Measurements from ENCODE around the gene SNX33. TPM values are rescaled to one million over a fixed set of nuclear protein-coding genes. Genes with fewer than 3 reads are reported as not detected.

SNX33 gene
- total RNA-seq, 1 donor from 2014 or later, result 0.22 TPM

GRCh38 chr15:75606711-75607699 is 40.7 kb upstream of the SNX33 start:
- ChIA-PET POLR2A (no interaction called here), CTCF (no interaction called here)
- no peak for TF ChIP-seq CTCF (IDR thresholded peaks at IDR 0.05)
- no peaks in the 10 kb centered on the region for H3K4me1 Mint-ChIP-seq
- H3K9me3 Mint-ChIP-seq, result no peaks in the 10 kb centered on the region
- peaks cover 62% of the 10 kb centered on the region for H3K36me3 Mint-ChIP-seq (ENCODE audit: low read depth)
- H3K4me3 Mint-ChIP-seq, result no peak overlapping the region
- ATAC-seq (ENCODE audit: low read depth), result no peak
- H3K27ac Mint-ChIP-seq, result no peak overlapping the region
- H3K27me3 Mint-ChIP-seq, result no peaks in the 10 kb centered on the region
- no peak for DNase-seq
- intact Hi-C loops (cut with micrococcal nuclease), result no loop called here

GRCh38 chr15:75616766-75617165 is 30.9 kb upstream of the SNX33 start:
- Mint-ChIP-seq H3K4me1 (peaks cover 7% of the 10 kb centered on the region), H3K4me3 (no peak overlapping the region), H3K36me3 (ENCODE audit: low read depth) (peaks cover 70% of the 10 kb centered on the region), H3K9me3 (no peaks in the 10 kb centered on the region), H3K27ac (no peak overlapping the region), H3K27me3 (no peaks in the 10 kb centered on the region)
- ChIA-PET CTCF (no interaction called here), POLR2A (no interaction called here)
- ATAC-seq (ENCODE audit: low read depth), result no peak
- no peak for TF ChIP-seq CTCF (IDR thresholded peaks at IDR 0.05)
- intact Hi-C loops (cut with micrococcal nuclease), result no loop called here
- DNase-seq, result no peak

GRCh38 chr15:75620058-75620820 is 27.5 kb upstream of the SNX33 start:
- no peak overlapping the region for H3K27ac Mint-ChIP-seq
- TF ChIP-seq CTCF (IDR thresholded peaks at IDR 0.05), result no peak
- DNase-seq (no peak), ATAC-seq (ENCODE audit: low read depth) (no peak)
- H3K4me3 Mint-ChIP-seq, result no peak overlapping the region
- ChIA-PET POLR2A (no interaction called here), CTCF (interaction anchor here (0.7 kb wide), 1 partner anchor 252 kb away, joined by 4 read pairs; no protein-coding TSS in a partner anchor)
- no peaks in the 10 kb centered on the region for H3K27me3 Mint-ChIP-seq
- H3K9me3 Mint-ChIP-seq, result no peaks in the 10 kb centered on the region
- H3K36me3 Mint-ChIP-seq (ENCODE audit: low read depth), result peaks cover 47% of the 10 kb centered on the region
- peaks cover 8% of the 10 kb centered on the region for H3K4me1 Mint-ChIP-seq
- intact Hi-C loops (cut with micrococcal nuclease), result no loop called here

GRCh38 chr15:75620841-75621391 is 26.8 kb upstream of the SNX33 start:
- intact Hi-C loops (cut with micrococcal nuclease), result no loop called here
- ChIA-PET POLR2A (no interaction called here), CTCF (interaction anchor here (0.7 kb wide), 1 partner anchor 253 kb away, joined by 4 read pairs; no protein-coding TSS in a partner anchor)

More at GRCh38 chr15:75620841-75621391, 26.8 kb upstream of the SNX33 start:
- DNase-seq, result no peak
- TF ChIP-seq CTCF (IDR thresholded peaks at IDR 0.05), result no peak
- Mint-ChIP-seq H3K4me3 (no peak overlapping the region), H3K9me3 (no peaks in the 10 kb centered on the region), H3K4me1 (peaks cover 14% of the 10 kb centered on the region), H3K36me3 (ENCODE audit: low read depth) (peaks cover 48% of the 10 kb centered on the region), H3K27ac (no peak overlapping the region), H3K27me3 (no peaks in the 10 kb centered on the region)
- ATAC-seq (ENCODE audit: low read depth), result no peak
